ENCODE results near the gene OSBPL9.

OSBPL9 gene

GRCh38 chr1:51644020-51644419, 27.1 kb downstream of the OSBPL9 start:
- ChIA-PET CTCF (interaction anchor here (1.2 kb wide), 1 partner anchor 125 kb away, joined by 3 read pairs; no protein-coding TSS in a partner anchor), POLR2A (no interaction called here)
- H3K9me3 ChIP-seq (ENCODE audit: control insufficient read depth, insufficient read depth, low read depth, low read length), result no peaks in the 10 kb centered on the region
- H3K36me3 ChIP-seq (ENCODE audit: control insufficient read depth in 2 of 2, insufficient read depth in 1 of 2, low read length in 2 of 2), result no peaks in the 10 kb centered on the region
- H3K27ac ChIP-seq (ENCODE audit: extremely low read depth, low read depth, low read length), result no peak overlapping the region
- no peak overlapping the region for H3K4me3 ChIP-seq (ENCODE audit: low read depth, low read length)
- peaks cover 8% of the 10 kb centered on the region for H3K4me1 ChIP-seq (ENCODE audit: control insufficient read depth, insufficient read depth, low read length)
- TF ChIP-seq ZNF792 (tag by site-specific recombination; IDR thresholded peaks at IDR 0.05), result no peak
- TF ChIP-seq RBAK (tag by site-specific recombination; IDR thresholded peaks at IDR 0.05), result no peak
- peak; percentile 32; the same call in 1 of the 2 replicates for TF ChIP-seq ATF2 (tag by site-specific recombination; IDR thresholded peaks at IDR 0.05; ENCODE audit: low read depth)
- TF ChIP-seq ZNF558 (tag by site-specific recombination; IDR thresholded peaks at IDR 0.05), result 0 out of 2 replicates have a peak, but pooled peaks have one; percentile 38
- TF ChIP-seq ZNF175 (tag by site-specific recombination; IDR thresholded peaks at IDR 0.05), result no peak
- TF ChIP-seq OSR2 (tag by site-specific recombination; IDR thresholded peaks at IDR 0.05), result 0 out of 2 replicates have a peak, but pooled peaks have one; percentile 28
- TF ChIP-seq ZNF580 (tag by site-specific recombination; IDR thresholded peaks at IDR 0.05), result peak; percentile 79
- TF ChIP-seq ZNF610 (tag by site-specific recombination; IDR thresholded peaks at IDR 0.05; ENCODE audit: borderline replicate concordance), result peak; percentile 56; the same call in 1 of the 2 replicates
- peak; percentile 70 for TF ChIP-seq ZNF629 (tag by site-specific recombination; IDR thresholded peaks at IDR 0.05)
- TF ChIP-seq PRDM10 (tag by site-specific recombination; IDR thresholded peaks at IDR 0.05), result no peak
- TF ChIP-seq GFI1B (tag by site-specific recombination; IDR thresholded peaks at IDR 0.05), result peak; percentile 51; the same call in 1 of the 2 replicates
- TF ChIP-seq ZNF791 (tag by site-specific recombination; IDR thresholded peaks at IDR 0.05), result no peak
- peak; percentile 30; the same call in 1 of the 2 replicates for TF ChIP-seq KLF16 (tag by site-specific recombination; IDR thresholded peaks at IDR 0.05)
- TF ChIP-seq KLF8 (tag by site-specific recombination; IDR thresholded peaks at IDR 0.05), result peak; percentile 55
- TF ChIP-seq ZXDB (tag by site-specific recombination; IDR thresholded peaks at IDR 0.05), result peak; percentile 33; the same call in 1 of the 2 replicates
- peak; percentile 34; the same call in 1 of the 2 replicates for TF ChIP-seq WT1 (tag by site-specific recombination; IDR thresholded peaks at IDR 0.05)
- no peak for TF ChIP-seq ZBTB48 (tag by site-specific recombination; IDR thresholded peaks at IDR 0.05)
- peak; percentile 42 for TF ChIP-seq PRDM6 (tag by site-specific recombination; IDR thresholded peaks at IDR 0.05)
- TF ChIP-seq KLF7 (tag by site-specific recombination; IDR thresholded peaks at IDR 0.05; ENCODE audit: borderline replicate concordance), result peak; percentile 46; the same call in 1 of the 2 replicates
- TF ChIP-seq ZNF843 (tag by site-specific recombination; IDR thresholded peaks at IDR 0.05), result 0 out of 2 replicates have a peak, but pooled peaks have one; percentile 60
- TF ChIP-seq ZSCAN18 (tag by site-specific recombination; IDR thresholded peaks at IDR 0.05), result no peak
- no peak for TF ChIP-seq ZNF645 (tag by site-specific recombination; IDR thresholded peaks at IDR 0.05)
- TF ChIP-seq ZNF133 (tag by site-specific recombination; IDR thresholded peaks at IDR 0.05), result no peak
- TF ChIP-seq ZNF354C (tag by site-specific recombination; IDR thresholded peaks at IDR 0.05; ENCODE audit: borderline replicate concordance, low read depth), result no peak
- no peak for TF ChIP-seq ZNF701 (tag by site-specific recombination; IDR thresholded peaks at IDR 0.05)
- TF ChIP-seq ZEB2 (tag by site-specific recombination; IDR thresholded peaks at IDR 0.05), result peak; percentile 58
- TF ChIP-seq ZNF362 (tag by site-specific recombination; IDR thresholded peaks at IDR 0.05), result peak; percentile 88
- peak; percentile 53; the same call in 1 of the 2 replicates for TF ChIP-seq BCL11A (tag by site-specific recombination; IDR thresholded peaks at IDR 0.05; ENCODE audit: low read depth)

Data from HEK293 (cell line).